Measurements from ENCODE around the gene PTF1A.

The PTF1A gene

DNA sequence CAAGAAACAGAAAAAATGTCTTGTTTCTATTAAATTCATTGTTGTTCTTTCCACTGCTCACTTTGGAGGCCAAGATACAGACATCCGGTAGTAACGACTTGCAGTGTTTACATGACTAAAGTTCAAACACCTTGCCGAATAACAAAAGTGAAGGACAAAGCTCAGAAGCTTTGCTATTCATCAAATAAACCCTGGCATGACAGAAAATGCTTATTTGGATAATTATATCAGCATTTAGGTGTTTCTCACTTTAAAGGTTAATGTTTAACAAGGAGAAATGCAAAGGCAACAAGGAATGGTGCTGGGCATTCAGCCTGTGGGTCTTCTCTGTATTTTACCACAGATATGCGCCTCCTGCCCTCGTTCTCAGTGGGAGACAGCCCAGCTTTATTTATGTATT, 5.4 kb upstream of the PTF1A start:
- DNase-seq (ENCODE audit: low read depth in 1 of 2, low spot score in 1 of 2) = no peak

GRCh38 chr10:23187155-23187554, 5.0 kb upstream of the PTF1A start:
- no peak for DNase-seq (ENCODE audit: low read depth in 1 of 2, low spot score in 1 of 2)

GRCh38 chr10:23189024-23189423, 3.1 kb upstream of the PTF1A start:
- no peak for DNase-seq (ENCODE audit: low read depth in 1 of 2, low spot score in 1 of 2)

- DNase-seq (ENCODE audit: low read depth in 1 of 2, low spot score in 1 of 2) = no peak
These were observed 994 bp upstream of the PTF1A start for GRCh38 chr10:23190872-23191763.

DNA sequence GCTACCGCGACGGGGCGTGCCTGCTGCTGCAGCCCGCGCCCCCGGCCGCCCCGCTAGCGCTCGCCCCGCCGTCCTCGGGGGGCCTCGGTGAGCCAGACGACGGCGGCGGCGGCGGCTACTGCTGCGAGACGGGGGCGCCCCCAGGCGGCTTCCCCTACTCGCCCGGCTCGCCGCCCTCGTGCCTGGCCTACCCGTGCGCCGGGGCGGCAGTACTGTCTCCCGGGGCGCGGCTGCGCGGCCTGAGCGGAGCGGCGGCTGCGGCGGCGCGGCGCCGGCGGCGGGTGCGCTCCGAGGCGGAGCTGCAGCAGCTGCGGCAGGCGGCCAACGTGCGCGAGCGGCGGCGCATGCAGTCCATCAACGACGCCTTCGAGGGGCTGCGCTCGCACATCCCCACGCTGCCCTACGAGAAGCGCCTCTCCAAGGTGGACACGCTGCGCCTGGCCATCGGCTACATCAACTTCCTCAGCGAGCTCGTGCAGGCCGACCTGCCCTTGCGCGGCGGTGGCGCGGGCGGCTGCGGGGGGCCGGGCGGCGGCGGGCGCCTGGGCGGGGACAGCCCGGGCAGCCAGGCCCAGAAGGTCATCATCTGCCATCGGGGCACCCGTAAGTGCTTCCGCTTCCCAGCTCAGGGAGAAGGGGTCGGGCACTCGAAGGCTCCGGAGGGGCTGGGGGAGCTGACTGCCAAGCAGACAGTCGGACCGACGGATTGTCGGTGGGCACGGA, 761 bp downstream of the PTF1A start:
- no peak for DNase-seq (ENCODE audit: low read depth in 1 of 2, low spot score in 1 of 2)

GRCh38 chr10:23193435-23194074, 1.4 kb downstream of the PTF1A start:
- no peak for DNase-seq (ENCODE audit: low read depth in 1 of 2, low spot score in 1 of 2)

GRCh38 chr10:23194471-23194965, 2.4 kb downstream of the PTF1A start:
- DNase-seq (ENCODE audit: low read depth in 1 of 2, low spot score in 1 of 2) = no peak

GRCh38 chr10:23194966-23195845, 3.1 kb downstream of the PTF1A start:
- DNase-seq (ENCODE audit: low read depth in 1 of 2, low spot score in 1 of 2) = no peak

- DNase-seq (ENCODE audit: low read depth in 1 of 2, low spot score in 1 of 2) = no peak
These were observed 3.9 kb downstream of the PTF1A start for GRCh38 chr10:23195846-23196600.

- DNase-seq (ENCODE audit: low read depth in 1 of 2, low spot score in 1 of 2) = no peak
These were observed 4.8 kb downstream of the PTF1A start for GRCh38 chr10:23196915-23197314.

GRCh38 chr10:23197416-23197861, 5.3 kb downstream of the PTF1A start:
- DNase-seq (ENCODE audit: low read depth in 1 of 2, low spot score in 1 of 2) = no peak

GRCh38 chr10:23198610-23198939, 6.5 kb downstream of the PTF1A start:
- no peak for DNase-seq (ENCODE audit: low read depth in 1 of 2, low spot score in 1 of 2)

DNA sequence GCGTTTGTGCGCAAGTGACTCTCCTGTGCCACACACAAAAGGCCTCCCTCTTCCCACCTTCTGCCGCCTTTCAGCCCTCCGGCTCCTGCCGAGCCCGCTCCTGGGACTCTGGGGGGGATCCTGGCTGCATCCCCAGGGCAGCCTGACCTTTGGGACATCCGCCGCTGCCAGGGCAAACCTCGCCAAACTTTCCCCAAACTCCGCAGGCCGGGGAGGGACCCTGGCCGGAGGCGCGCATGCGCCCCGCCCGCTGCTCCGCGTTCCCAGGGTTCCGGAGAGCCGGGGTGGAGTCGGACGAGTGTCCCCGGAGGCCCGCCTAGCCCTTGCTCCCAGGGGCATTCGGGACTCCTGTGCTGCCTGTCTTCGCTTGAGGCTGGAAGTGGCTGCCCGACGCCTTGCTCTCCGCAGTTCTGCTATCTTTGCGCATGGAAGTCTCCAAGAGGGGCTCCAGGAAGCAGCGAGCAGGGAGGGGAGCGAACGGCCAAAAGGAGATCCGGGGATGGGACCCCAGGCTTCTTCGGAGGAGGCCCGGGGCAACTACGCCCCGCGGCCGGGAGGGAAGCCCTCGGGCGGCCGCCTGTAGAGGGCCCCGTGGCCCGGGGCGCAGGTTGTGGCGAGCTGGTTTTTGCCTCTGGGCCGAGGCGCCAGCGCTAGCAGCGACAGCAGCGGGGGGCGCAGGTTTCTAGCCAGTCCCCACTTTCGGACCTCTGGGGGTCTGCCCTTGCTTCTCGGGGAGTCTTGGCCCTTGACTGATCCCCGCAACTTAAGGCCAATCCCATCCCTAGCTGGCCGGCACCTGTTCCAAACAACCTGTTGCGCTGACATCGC, 7.0 kb downstream of the PTF1A start:
- DNase-seq (ENCODE audit: low read depth in 1 of 2, low spot score in 1 of 2) = no peak

DNA sequence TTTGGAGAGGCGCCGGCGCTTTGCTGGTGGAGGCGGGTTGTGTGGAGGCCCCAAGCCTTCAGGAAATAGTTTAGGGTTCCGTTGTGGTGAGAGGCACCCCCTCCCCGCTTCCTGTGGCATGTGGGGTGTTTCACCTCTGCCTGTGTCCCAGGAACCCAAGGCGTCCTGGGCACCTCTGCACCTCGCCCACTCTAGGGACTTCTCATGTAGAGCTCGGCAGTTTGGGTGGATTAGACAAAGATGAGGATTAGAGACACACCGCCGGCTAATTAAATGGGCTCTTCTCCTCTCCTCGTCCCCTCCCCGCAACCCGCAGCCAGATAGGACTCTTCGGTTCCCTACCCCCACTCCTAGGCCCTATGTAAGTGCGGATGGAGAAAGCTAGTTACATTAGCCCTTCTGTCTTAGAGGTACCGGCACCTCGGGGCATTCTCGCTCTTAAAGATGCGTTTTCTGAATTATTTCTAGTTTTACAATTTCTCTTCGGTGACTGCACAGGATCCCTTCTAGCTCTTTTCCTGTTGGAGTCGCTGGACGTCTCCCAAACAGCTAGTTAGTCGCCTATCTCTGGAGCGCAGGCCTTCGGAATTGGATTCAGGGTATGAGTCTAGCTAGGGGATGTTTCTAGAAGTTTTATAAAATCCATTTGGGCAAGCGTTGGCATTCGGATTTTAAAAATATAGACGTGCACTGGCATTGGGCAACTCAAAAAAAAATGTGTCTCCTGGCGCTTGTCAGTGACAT, 7.8 kb downstream of the PTF1A start:
- DNase-seq (ENCODE audit: low read depth in 1 of 2, low spot score in 1 of 2) = no peak

- no peak for DNase-seq (ENCODE audit: low read depth in 1 of 2, low spot score in 1 of 2)
These were observed 8.5 kb downstream of the PTF1A start for GRCh38 chr10:23200586-23200985.

DNA sequence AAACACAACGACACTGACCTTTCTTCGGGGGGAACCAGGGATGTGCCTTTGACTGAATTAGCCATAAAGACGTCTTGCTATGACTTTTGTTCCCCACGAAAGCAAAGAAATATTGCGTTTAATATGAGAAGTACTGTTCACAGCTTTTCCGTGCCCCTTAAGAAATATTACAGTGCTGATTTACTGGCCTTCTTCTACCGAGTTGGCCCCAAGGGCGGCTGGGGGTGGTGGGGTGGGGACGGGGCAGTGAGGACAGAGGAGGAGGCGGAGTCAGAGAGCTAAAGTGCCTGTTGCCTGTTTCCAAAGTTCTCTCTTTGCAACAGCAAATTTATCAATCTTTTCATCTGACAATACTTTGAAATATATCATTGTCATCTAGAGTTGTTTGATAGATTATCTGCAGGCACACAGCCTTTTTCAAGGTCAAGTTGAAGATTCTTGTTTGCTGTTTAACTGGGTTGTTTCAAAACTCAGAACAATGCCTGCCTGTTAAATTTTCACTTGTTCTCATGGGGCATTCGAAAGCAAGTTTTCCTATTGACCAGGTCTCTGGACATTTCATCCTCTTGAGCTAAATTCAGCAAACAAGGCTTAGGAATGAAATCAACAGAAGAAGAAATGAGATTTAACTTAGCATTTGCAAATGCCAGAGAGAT, 9.0 kb downstream of the PTF1A start:
- DNase-seq (ENCODE audit: low read depth in 1 of 2, low spot score in 1 of 2) = no peak

DNA sequence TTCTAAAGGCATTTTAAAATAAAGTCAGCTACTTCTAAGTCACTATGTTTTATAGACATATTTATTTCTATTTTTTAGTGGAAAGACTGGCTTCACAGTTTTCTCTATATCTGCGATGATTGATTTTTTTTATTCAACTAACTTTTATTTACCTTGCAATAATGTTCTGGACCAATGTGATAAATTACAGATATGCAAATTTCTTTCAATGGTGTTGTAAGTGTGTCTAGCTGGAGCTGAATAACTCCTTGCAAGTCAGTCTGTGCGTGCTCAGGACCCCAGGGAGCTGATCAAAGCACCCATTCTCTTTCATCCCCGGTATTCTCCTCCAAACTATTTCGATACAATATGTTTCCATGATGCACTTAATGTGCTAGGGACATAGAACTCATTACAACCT, 9.7 kb downstream of the PTF1A start:
- no peak for DNase-seq (ENCODE audit: low read depth in 1 of 2, low spot score in 1 of 2)

DNA sequence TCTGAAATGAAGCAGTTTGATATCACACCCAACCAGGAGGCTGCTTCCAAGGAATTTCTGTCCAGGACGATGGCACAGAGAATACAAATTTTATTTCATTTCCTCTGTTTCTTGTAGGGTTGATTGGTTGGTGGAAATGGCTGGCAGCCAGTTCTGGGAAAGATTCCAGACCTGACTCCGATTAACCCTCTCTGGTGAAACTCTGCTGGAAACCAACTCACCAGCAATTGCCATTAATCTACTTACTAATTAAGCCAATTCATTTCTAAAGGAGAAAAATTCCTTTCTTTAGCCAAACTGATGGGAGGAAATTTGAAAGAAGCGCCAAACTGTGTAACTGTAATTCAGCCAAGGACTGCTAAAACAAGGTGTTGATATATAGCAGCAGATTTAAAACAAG, 10.7 kb downstream of the PTF1A start:
- no peak for DNase-seq (ENCODE audit: low read depth in 1 of 2, low spot score in 1 of 2)
